PC-9 (cell line): ENCODE results near the gene ZSCAN5A.

Experiments
- CTCF ChIP-seq: fragments of 200-600 bp; sonication (generic); conservative IDR thresholded peaks from 2 replicates; pipeline ENCODE4 v1.6.1; 2017; ENCODE audit warnings: mixed run types, antibody characterized with exemption, mild to moderate bottlenecking, moderate library complexity
- EZH2 ChIP-seq: fragments of 200-600 bp; sonication (generic); IDR thresholded peaks from 2 replicates; pipeline ENCODE4 v1.8.0; 2017; ENCODE audit warnings: antibody characterized with exemption, low read depth

- TF ChIP-seq CTCF (no peak), EZH2 (no peak)
These were observed 10.4 kb downstream of the ZSCAN5A start for GRCh38 chr19:56304243-56304642.
